SKM-1 (cell line): ENCODE measurements around the gene MET.

Experiments
- DNase-seq: peaks from one replicate; lab custom pipeline; 2025; ENCODE audit not compliant: unreplicated experiment; lab: John Stamatoyannopoulos, UW

MET gene

GRCh38 chr7:116663744-116664143, 8.3 kb upstream of the MET start:
- no peak for DNase-seq

- DNase-seq = no peak
These were observed 6.5 kb upstream of the MET start for GRCh38 chr7:116665332-116665996.

- DNase-seq = no peak
These were observed 2.2 kb upstream of the MET start for GRCh38 chr7:116669769-116670168.

- no peak for DNase-seq
These were observed 1.5 kb upstream of the MET start for GRCh38 chr7:116670409-116671015.

GRCh38 chr7:116671111-116671510, 885 bp upstream of the MET start:
- no peak for DNase-seq

GRCh38 chr7:116672596-116673456, 830 bp downstream of the MET start:
- DNase-seq = no peak

- DNase-seq = no peak
These were observed 1.5 kb downstream of the MET start for GRCh38 chr7:116673457-116673865.

GRCh38 chr7:116674508-116675173, 2.6 kb downstream of the MET start:
- DNase-seq = no peak

GRCh38 chr7:116675812-116676355, 3.9 kb downstream of the MET start:
- DNase-seq = no peak

GRCh38 chr7:116678780-116679179, 6.8 kb downstream of the MET start:
- DNase-seq = no peak

- DNase-seq = no peak
These were observed 7.5 kb downstream of the MET start for GRCh38 chr7:116679500-116679899.

GRCh38 chr7:116683786-116684185, 11.8 kb downstream of the MET start:
- peak; percentile 30 for DNase-seq

- DNase-seq = no peak
These were observed 14.0 kb downstream of the MET start for GRCh38 chr7:116686033-116686432.

GRCh38 chr7:116686812-116687419, 14.9 kb downstream of the MET start:
- no peak for DNase-seq

- DNase-seq = no peak
These were observed 15.8 kb downstream of the MET start for GRCh38 chr7:116687801-116688201.

GRCh38 chr7:116689790-116690259, 17.8 kb downstream of the MET start:
- DNase-seq = no peak

GRCh38 chr7:116691664-116692063, 19.7 kb downstream of the MET start:
- DNase-seq = no peak

GRCh38 chr7:116692401-116693308, 20.7 kb downstream of the MET start:
- DNase-seq = no peak

GRCh38 chr7:116696707-116697106, 24.7 kb downstream of the MET start:
- DNase-seq = no peak

- DNase-seq = no peak
These were observed 25.2 kb downstream of the MET start for GRCh38 chr7:116697152-116697551.
